Dermis microvascular lymphatic vessel endothelial cell (primary cell): Measurements from ENCODE around the gene CEP57L1. TPM values are rescaled to one million over a fixed set of nuclear protein-coding genes. Genes with fewer than 3 reads are reported as not detected.
"Not testable (repeated sequence)": the region's sequence is repeated elsewhere in the genome, so short reads cannot be mapped to it uniquely, and the experiment has no call there.

Experiments used
- DNase-seq, 2 donors: peaks; one replicate each; pipeline versions ENCODE4 v3.0.0 to v3.0.0-alpha.2; 2010; ENCODE audit warnings: low read depth in 2 of 2
- total RNA-seq: library from RNA; depleted of rRNA; stranded (reverse); fragments of >200 nt; gene quantifications from 2 replicates; pipeline ENCODE4 v1.2.1, GENCODE V29; 2014

Gene CEP57L1
- total RNA-seq, 1 donor from 2014 or later, result 15.5 TPM

DNA sequence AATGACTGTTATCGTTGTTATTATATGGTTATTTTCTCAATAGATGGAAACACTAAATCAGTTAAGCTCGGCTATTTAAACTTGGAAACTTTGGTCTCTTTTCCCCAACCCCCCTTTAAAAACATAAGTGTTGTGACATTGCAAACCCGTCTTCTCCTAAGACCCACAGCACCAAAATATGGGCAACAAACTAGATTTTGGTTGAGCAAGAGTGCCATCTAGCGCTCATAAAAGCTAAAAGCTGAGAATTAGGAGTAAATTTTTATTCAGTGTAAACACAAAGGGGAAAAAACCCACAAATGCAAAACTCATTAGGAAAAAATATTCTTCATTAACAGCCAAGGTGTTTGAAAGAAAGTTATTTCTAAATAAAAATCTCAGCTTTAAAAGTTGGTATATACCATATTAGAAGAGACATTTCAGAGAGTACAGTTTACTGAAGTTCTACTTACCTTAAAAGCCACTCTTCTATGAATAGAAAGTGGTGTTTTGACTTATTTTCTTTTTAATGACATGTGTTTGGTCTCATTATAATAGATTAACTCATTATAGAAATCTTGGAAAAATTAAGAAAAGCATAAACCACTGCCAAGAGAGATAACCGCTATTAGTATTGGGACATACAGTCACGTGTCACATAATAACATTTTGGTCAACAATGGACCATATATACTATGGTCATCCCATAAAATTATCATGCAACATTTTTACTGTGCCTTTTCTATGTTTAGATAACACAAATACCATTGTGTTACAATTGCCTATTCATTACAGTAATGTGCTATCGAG lies 21.8 kb upstream of the CEP57L1 start:
- DNase-seq, result peak; percentile 56 to 77

DNA sequence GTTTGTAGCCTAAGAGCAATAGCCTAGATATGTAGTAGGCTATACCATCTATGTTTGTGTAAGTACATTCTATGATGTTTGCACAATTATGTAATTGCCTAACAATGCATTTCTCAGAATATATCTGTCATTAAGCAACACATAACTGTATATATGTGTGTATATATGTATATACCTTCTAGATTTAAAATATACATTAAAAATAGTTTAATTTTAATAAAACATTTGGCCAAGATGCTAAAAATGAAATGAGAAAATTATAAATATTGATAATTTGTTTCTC lies 21.2 kb upstream of the CEP57L1 start:
- no peak for DNase-seq

DNA sequence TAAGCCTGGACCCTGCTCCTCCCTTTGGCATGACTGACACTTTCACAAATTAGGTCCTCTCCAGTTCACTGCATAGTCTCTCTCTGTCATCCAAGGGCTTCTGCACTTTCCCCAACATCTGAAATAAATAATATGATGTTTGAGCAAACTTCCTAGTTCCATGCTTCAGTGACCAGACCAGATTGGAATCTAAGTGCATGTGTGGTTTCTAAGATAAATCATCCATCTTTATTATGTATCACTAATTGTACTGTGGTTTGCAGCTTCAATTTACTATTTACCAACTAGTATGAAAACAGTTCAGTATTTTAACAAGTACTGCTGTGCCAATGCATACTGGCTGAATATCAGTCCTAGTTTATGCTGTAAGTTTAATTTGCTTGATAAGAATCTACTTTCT lies 19.4 kb upstream of the CEP57L1 start:
- no peak for DNase-seq

DNA sequence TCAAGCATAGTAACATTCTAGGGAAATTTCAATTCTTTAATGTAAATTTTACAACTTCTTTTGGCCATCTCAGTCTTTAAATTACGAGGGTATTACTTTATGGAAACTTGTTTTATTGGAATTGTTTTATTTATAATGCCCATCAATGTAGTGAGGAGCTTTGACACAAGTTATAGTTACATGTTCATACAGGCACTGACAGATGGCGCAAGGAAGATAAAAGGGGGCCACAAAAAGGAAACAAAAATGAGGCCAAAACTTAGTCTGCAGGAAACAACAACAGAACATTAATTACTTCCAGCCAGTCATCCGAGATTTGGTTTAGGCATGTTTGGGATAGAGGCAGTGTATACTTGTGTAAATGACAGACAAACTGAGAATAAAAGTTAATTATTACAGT lies 18.9 kb upstream of the CEP57L1 start:
- peak; percentile 14 to 15 for DNase-seq

DNA sequence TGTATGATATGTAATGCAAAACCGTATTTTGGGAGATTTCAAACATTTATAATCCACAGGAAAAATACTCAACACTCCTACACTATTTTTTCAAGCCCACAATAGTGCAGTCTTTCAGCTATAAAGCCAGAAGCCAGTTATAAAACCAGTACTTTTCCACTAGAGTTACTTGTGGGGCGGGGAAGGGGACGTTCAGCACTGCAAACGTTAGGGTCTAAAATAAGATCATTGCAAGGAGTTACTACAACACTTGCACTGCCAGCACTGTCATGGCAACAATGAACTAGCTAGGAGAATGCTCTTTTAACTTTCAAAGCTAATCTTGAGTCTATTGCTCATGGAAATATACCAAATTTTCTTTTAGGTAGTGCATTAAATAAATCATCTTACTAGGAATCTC lies 15.3 kb upstream of the CEP57L1 start:
- DNase-seq, result no peak

DNA sequence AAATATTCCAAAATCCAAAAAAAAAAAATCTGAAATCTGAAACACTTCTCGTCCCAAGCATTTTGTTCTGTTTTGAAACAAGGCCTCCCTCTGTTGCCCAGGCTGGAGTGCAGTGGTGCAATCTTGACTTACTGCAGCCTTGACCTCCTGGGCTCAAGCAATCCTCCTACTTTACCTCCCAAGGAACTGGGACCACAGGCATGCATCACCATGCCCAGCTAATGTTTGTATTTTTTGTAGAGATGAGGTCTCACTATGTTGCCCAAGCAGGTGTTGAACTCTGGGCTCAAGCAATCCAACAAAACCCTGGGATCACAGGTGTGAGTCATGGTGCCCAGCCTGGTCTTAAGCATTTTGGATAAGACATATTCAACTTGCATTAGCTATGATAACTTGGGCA lies 14.3 kb upstream of the CEP57L1 start:
- DNase-seq, result no peak

DNA sequence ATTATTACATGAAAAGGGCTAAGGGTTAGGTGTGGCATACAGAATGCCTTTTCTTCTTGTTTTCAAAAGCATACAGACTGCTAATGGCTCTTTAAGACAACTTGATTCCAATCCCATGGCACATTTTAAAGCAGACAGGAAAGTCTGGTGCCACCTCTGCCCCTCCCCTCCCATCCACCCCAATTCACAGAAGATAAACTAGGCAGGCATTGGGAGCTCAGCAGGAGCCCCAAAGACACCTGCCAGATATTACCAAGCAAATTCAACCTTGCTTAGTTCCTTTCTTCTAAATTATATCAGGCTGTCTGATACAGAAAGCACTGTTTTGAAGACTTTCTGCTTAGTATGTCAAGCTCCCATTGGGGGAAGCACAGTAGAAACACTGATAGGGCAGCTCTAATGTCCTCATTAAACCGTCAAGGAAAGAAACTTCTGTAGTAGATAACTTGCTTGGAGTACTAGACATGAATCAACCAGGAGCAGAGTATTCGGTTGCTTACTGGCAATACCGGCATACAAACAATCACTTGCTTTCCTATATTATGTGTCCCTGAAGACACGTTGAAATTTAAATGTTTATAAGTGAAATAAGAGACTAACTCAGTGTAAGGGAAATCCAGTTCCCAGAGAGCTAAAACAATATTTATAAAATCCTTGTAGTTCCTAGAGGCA lies 13.7 kb upstream of the CEP57L1 start:
- DNase-seq, result no peak

DNA sequence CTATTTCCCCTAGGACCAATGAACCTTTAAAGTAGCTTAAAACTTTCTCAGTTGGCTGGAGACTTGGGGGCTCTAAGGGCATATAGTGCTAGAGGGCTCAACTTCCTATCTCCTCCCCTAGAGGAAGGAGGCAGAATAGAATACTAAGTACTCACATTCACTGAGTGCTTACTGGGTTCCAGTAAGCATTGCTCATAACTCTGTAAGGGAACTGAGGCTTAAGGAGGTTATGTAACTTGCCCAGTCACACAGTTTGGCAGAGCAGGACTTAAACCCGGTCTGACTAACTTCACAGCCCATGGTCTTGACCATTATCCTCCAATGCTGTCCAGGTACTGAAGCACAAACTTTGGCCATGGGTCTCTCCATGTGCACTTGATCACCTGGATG lies 13.1 kb upstream of the CEP57L1 start:
- no peak for DNase-seq

DNA sequence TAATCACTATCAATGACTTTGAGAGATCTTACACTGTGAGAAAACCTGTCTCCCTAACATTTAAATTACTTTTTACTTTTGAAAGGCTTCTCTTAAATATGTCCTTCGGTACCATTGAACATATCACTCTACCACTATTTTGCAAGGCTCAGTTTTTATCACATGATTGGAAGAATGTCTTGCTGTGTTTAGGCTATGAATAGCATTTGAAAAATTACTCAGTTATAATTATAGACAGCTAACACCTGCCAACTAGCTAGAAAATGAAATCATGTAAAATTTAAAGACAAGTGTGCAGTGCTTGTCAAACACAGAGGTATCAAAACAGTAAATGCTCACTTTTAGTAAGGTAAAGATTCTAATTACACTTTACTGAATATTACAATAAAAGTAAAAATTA lies 11.7 kb upstream of the CEP57L1 start:
- no peak for DNase-seq

DNA sequence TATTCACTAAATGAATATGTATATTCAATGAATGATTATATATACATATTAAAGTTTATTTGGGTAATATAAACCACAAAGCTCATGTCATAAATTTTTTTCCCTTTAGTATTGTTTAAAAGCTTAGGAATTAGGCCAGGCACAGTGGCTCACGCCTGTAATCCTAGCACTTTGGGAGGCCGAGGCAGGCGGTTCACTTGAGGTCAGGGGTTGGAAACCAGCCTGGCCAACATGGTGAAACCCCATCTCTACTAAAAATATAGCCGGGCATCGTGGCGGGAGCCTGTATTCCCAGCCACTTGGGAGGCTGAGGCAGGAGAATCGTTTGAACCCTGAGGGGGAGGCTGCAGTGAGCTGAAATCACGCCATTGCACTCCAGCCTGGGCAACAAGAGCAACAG lies 11.2 kb upstream of the CEP57L1 start:
- DNase-seq, result not testable (repeated sequence)

DNA sequence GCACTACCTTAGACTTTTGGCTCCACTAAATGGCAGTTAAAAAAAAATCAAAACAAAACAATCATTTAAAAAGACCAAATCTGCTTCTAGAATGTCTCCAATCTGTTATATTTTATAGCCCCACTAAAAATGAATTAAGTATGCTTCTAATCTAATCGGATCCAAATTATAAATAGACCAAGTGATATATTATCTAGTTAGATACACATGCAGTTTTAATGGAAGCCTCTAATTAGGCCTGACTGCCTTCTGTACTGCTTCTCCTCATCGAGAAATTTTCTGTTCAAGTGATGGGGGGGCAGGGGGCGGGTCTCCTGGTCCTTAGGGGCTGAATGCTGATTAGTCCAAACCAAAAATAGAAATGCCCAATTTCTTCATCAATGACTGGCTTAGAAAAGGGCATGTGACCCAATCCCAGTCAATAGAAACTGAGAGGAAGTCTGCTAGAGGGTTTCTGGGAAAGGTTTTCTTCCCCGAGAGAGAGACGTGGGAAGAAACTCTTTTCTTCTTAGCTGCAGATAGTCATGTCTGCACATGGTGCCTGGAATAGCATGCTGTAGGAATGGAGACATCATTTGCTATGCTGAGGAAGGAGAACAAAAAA lies 7.5 kb upstream of the CEP57L1 start:
- no peak for DNase-seq

DNA sequence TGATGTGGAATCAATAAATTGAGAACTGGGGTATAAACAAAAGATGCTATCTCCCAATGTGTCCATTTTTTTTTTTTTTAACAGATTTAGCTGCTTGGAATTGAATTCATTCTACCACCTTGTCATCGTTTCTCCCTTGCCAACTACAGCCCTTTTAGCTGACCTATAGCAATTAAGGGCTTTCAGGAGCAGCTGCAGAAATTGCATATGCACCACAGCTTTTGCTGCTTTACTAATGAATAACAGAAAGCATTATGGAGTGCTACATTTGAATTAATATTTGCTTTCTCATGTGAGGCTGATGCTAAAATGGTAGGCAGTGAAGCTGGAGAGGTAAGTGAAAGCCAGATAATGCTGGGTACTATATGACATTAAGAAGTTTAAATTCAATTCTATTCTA lies 6.3 kb upstream of the CEP57L1 start:
- no peak for DNase-seq

DNA sequence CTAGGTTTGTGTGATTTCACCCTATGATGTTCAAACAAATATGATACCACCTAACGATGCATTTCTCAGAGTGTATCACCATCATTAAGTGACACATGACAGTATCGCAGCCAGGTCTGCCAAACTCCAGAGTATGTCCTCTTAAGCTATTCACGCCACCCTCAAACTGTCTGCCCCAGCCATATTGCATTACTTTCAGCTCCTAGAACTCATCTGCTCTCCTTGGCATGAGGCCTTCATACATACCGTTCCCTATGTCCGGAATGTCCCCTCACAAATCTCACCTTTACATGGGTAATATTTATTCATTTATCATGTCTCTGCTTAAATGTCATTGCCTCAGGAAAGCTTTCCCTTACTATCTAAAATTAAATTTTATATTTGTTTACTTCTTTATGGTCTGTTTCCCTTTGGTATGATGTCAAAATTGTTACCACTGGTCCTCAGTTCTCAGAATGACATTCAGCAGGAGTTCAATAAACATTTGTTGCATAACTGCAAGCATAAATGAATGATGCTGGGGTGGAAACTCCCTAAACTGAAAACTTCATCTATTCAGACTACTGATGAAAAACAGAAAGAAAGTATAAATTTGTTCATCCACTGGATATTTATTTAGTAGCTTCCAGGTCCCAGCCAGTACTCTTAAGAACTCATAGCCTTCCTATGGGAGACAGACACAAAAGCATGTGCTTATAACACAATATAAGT lies 3.8 kb upstream of the CEP57L1 start:
- DNase-seq, result no peak

DNA sequence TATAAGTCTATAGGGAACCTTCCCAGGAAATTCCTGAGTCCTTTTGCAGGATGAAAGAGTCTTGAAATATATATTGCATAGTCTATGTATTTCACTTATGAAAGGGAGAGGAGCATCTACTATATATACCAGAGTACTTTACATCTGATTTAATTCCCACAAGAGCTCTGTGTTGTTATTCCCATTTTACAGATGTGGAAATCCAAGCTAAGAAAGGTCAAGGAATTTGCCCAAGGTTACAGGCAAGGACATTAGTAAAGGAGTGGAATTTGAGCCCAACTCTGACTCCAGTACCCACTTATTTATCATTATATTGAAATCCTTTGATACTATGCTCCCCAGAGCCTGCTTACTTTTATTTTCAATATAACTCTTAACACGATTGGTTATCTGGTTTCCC lies 3.2 kb upstream of the CEP57L1 start:
- no peak for DNase-seq

DNA sequence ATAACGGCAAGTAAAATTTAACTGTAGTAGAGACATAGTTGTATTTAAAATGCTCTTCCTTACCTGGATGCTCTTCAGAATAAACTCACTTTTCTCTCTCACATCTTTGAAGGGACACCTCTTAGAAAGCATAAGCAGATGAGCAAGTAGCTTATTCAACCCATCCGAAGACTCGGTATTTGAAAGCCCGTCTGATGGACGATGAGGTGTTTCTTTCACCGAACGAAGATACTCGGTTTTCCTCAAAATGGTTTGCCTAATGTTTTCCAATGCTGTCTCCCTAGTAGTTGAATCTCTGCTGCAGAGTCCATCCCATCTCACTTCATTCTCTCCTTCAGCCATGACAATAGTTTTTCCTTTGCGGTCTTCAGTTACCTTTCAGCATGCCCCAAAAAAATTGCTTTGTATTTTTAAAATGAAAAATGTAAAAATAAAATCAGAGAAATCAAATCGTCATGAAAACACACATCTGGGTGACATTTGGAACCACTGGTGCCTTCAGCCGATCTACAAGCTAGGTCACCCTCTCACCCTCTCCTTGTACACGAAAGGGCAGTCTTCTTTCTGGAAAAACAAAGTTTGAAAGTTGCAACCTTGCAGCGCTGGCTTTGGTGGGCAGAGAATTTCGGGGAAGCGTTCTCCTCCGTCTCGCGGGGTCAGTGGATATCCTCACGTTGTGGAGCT lies 1.4 kb upstream of the CEP57L1 start:
- DNase-seq, result peak in 1 of 2 donors; percentile 16

DNA sequence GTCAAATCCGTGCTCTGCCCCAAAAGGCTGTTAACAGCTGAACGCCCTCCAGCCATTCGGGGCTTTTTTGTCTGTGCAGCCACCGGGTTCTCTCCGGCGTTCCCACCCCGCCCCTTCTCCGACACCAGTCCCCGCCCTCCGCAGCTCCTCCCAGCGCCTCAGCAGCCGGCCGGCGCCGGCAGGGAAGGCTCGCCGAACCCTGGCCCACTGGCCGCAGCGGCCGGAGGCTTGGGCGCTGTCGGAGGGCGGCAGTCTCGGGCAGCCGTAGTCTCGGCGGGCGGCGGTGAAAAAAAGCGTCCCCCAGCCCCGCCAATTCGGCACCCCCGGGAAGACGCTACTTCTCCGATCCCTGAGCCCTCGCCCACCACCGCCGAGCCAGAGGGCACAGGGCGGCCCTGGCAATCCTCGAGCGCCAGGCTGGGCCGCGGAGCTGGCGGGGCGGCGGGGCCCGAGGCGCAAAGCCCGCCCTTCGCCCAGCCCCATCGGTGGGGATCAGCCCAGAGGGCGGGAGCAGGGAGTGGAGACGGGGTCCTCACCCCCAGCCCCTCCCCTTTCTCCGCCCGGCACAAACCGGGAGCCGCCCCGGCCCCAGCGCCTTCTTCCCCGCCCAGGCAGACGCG lies 781 bp upstream of the CEP57L1 start, which contains the start of gene SESN1:
Gene SESN1 (minus strand): TSS at position 431 of the 620 bp plus-strand sequence. CDS start 773 bp downstream, outside the sequence.
- DNase-seq, result peak; percentile 72 to 98

DNA sequence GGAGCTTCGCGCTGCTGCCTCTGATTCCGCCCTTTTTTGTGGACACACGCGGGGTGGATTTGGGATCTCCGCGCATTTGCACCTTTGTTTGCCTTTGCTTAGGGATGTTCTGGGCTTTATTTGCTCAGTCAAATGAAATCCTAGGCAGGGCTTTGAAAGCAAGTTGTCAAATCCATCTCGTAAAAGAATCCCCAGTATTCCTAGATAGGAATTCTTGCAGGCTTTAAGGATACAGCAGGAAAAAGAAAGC lies 453 bp downstream of the CEP57L1 start:
- no peak for DNase-seq

DNA sequence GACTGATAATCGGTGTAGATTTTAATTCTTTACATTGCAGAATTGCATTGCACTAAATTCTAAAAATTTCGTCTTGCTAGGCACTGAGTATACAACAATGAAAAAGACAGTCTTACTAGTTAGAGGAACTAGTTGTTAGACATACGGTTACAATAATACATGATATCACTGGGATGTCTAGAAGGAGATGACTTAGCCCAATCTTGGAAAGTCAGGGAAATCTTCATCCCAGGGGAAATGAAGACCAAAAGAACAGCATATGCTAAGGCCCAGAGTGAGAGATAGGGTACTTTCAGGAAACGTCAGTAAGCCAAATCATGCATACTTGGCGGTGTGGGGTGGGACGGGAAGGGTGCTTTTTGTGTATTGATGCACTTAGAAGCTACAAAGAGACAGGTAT lies 901 bp downstream of the CEP57L1 start:
- DNase-seq, result no peak

DNA sequence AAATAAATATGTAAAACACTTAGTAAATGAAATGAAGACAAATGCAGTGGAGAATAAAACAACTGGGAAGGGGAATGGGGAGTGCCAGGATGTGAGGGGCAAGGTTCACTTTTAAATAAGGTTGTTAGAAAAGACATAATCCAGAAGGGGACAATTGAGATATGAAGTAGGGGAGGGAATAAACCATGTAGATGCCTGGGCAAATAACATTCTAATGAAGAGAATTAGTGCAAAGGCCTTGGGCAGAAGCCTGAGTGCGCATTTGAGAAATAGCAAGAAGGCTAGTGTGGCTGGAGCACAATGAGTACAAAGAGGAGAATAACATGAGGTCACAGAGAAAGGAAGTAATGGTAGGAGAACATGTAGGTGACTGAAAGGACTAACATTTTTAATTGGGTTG lies 2.4 kb downstream of the CEP57L1 start:
- DNase-seq, result no peak

DNA sequence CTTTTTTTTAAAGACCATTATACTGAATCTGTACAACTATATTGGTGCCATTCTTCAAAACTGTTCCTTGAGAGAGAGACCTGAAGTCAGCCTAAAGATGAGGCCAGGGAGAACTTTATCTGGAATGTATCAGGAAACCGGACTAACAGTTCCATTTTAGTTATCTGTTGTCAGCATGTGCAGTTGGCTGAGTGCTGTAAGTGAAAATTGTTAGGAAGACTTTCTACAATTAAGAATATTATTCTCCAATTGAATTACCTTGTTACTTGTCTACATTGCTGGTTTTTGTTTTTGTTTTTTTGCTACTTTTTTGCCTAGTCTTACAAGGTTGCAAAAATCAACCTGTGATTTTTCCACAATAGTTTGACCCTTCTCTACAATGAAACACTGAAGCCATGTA lies 7.5 kb downstream of the CEP57L1 start:
- DNase-seq, result no peak

DNA sequence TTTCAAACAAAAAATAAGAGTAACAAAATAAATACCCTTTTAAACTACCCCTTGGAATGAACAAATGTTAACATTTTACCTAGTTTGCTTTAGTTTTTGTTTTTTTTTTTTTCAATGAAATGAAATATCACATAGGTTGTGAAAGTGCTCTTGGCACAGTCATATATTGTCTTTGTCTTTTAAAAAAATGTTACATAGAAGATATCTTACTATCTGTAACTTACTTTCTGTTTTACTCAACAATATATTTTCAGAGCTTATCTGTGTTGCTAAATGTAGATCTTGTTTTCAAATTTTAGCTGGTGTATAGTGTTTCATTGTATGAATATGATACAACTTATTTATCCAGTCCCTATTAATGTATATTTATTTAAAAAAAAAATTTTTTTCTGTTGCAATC lies 8.6 kb downstream of the CEP57L1 start:
- DNase-seq, result no peak

DNA sequence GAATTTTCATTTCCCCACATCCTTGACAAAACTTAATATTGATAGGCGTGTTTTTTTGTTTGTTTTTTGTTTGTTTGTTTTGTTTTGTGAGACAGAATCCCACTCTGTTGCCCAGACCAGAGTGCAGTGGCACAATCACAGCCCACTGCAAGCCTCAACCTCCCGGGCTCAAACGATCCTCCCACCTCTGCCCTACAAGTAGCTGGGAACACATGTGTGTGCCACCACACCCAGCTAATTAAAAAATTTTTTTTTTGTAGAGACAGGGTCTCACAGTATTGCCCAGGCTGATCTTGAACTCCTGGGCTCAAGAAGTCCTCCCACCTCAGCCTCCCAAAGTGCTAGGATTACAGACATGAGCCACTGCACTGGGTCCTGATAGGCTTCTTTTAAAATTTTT lies 9.2 kb downstream of the CEP57L1 start:
- no peak for DNase-seq
